ENCODE results near the gene ZMYND15. TPM values are rescaled to one million over a fixed set of nuclear protein-coding genes. Genes with fewer than 3 reads are reported as not detected.
"Not testable (repeated sequence)": the region's sequence is repeated elsewhere in the genome, so short reads cannot be mapped to it uniquely, and the experiment has no call there.

ZMYND15 gene
- total and polyA plus RNA-seq, 2 experiments from 2014 or later: 0.32 to 1.4 TPM

- H4K20me1 ChIP-seq (replicated peaks; ENCODE audit: insufficient read depth); H3K4me3 ChIP-seq; H3K4me3 Mint-ChIP-seq; H3K4me2 ChIP-seq; H3K27me3 ChIP-seq (ENCODE audit: insufficient read depth); H3K27ac ChIP-seq (ENCODE audit: low read depth); DNase-seq (ENCODE audit: low spot score); H3K36me3 ChIP-seq (ENCODE audit: insufficient read depth); H2AFZ ChIP-seq; ATAC-seq; H3K9me2 ChIP-seq (ENCODE audit: insufficient read depth); H3K9me3 Mint-ChIP-seq; H3F3A ChIP-seq (replicated peaks; ENCODE audit: low read depth): not testable (repeated sequence)
- Mint-ChIP-seq H3K36me3 (ENCODE audit: low read depth) (peaks cover 31% of the 10 kb centered on the region), H3K27ac (0 out of 2 replicates have a peak overlapping the region, but pooled peaks have one; percentile 65), H3K27me3 (ENCODE audit: insufficient read depth, low read depth, poor library complexity) (peaks cover 13% of the 10 kb centered on the region), H3K4me1 (peaks cover 12% of the 10 kb centered on the region)
- Histone ChIP-seq H3K79me2 (replicated peaks; ENCODE audit: insufficient read depth) (peaks cover 27% of the 10 kb centered on the region), H3K4me1 (ENCODE audit: insufficient read depth) (peaks cover 11% of the 10 kb centered on the region)
Observed at GRCh38 chr17:4714340-4715062, 25.1 kb upstream of the ZMYND15 start.

GRCh38 chr17:4715063-4715744, 24.4 kb upstream of the ZMYND15 start:
- no peak overlapping the region for H3K4me3 Mint-ChIP-seq
- H3K27me3 ChIP-seq (ENCODE audit: insufficient read depth): no peaks in the 10 kb centered on the region

More at GRCh38 chr17:4715063-4715744, 24.4 kb upstream of the ZMYND15 start:
- no peak overlapping the region for H3K4me3 ChIP-seq
- Mint-ChIP-seq H3K27ac (peak overlapping the region; percentile 80; the same call in 1 of the 2 replicates), H3K9me3 (no peaks in the 10 kb centered on the region), H3K4me1 (peaks cover 9% of the 10 kb centered on the region; the same call in 2 of the 3 replicates), H3K36me3 (ENCODE audit: low read depth) (peaks cover 34% of the 10 kb centered on the region), H3K27me3 (ENCODE audit: insufficient read depth, low read depth, poor library complexity) (peaks cover 12% of the 10 kb centered on the region)
- no peaks in the 10 kb centered on the region; the same call in 1 of the 2 replicates for H3K36me3 ChIP-seq (ENCODE audit: insufficient read depth)
- ATAC-seq: no peak
- no peaks in the 10 kb centered on the region for H3K9me2 ChIP-seq (ENCODE audit: insufficient read depth)
- H3K79me2 ChIP-seq (replicated peaks; ENCODE audit: insufficient read depth): peaks cover 27% of the 10 kb centered on the region
- 0 out of 2 replicates have a peak, but pooled peaks cover 5% of the 10 kb centered on the region for H3F3A ChIP-seq (replicated peaks; ENCODE audit: low read depth)
- no peak overlapping the region for H3K4me2 ChIP-seq
- TF ChIP-seq CTCF (conservative IDR thresholded peaks at IDR 0.05; ENCODE audit: low read depth in 2 of 2) (no peak), ZNF462 (CRISPR knock-in tag; IDR thresholded peaks at IDR 0.05) (no peak), REST (IDR thresholded peaks at IDR 0.05; ENCODE audit: unreplicated experiment) (no peak), POLR2AphosphoS5 (IDR thresholded peaks at IDR 0.05; ENCODE audit: low read depth) (no peak), EZH2 (IDR thresholded peaks at IDR 0.05; ENCODE audit: low read depth, unreplicated experiment) (no peak)
- no peak overlapping the region for H2AFZ ChIP-seq
- peaks cover 11% of the 10 kb centered on the region for H3K4me1 ChIP-seq (ENCODE audit: insufficient read depth)
- no peak overlapping the region for H3K27ac ChIP-seq (ENCODE audit: low read depth)
- no peaks in the 10 kb centered on the region; the same call in 1 of the 2 replicates for H4K20me1 ChIP-seq (replicated peaks; ENCODE audit: insufficient read depth)
- no peak for DNase-seq (ENCODE audit: low spot score)

All from GM23338 (cell line).